Tibial nerve (tissue), 4 donors: Measurements from ENCODE around the gene PREB.

ENCODE experiments used
- CTCF ChIP-seq, 5 experiments: fragments of 200-600 bp in 3 of 5; fragments of 450-650 bp in 2 of 5; sonication (generic) in 3 of 5; IDR thresholded peaks; one replicate each; pipeline ENCODE4 v1.5.1; 2016 to 2019; ENCODE audit warnings: antibody characterized with exemption in 5 of 5, mild to moderate bottlenecking in 3 of 5, moderate library complexity in 2 of 5
- EP300 ChIP-seq, 2 donors: sonication (generic); formaldehyde crosslinking; IDR thresholded peaks; one replicate each; pipeline ENCODE4 v1.6.1; 2017; ENCODE audit warnings: antibody characterized with exemption in 2 of 2, mild to moderate bottlenecking in 1 of 2
- POLR2A ChIP-seq, 2 donors: fragments of 450-650 bp; IDR thresholded peaks; one replicate each; pipeline ENCODE4 v1.6.1; 2017; ENCODE audit warnings: antibody characterized with exemption in 2 of 2, mild to moderate bottlenecking in 2 of 2, moderate library complexity in 2 of 2

- no peak for TF ChIP-seq CTCF (IDR thresholded peaks at IDR 0.05)
- TF ChIP-seq POLR2A (IDR thresholded peaks at IDR 0.05): no peak
- TF ChIP-seq EP300 (IDR thresholded peaks at IDR 0.05): no peak
These were observed 30.7 kb upstream of the PREB start for GRCh38 chr2:27164960-27165763.
